C4-2B (cell line): ENCODE data around the gene TMEM135.

ENCODE experiments used
- CTCF ChIP-seq: fragments of 450-650 bp; conservative IDR thresholded peaks from 2 replicates; pipeline ENCODE4 v1.5.1; 2017; ENCODE audit warnings: mild to moderate bottlenecking
- ZFX ChIP-seq: fragments of 450-650 bp; IDR thresholded peaks from 2 replicates; pipeline ENCODE4 v1.6.1; 2017

DNA sequence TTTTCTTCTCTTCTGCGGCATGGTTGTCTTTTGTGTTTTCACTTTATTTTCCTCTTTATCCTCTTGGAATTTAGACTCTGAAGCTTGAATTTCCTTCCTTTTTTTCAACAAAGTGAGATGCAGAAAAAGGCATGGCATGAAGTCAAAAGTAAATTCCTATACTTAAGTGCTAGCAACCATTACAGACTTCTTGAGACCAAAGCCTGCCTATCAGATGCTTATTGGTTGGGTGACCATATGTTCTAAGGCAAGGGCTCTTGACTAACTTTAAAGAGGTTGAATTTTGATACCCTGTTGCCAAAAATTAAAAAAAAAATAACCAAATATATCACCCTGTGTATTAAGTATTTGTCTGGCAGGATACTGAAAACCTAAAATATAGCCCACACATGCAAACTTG lies 237.4 kb downstream of the TMEM135 start:
- TF ChIP-seq CTCF (no peak), ZFX (no peak)
